ENCODE data around the gene TUBA4B.

The TUBA4B gene

DNA sequence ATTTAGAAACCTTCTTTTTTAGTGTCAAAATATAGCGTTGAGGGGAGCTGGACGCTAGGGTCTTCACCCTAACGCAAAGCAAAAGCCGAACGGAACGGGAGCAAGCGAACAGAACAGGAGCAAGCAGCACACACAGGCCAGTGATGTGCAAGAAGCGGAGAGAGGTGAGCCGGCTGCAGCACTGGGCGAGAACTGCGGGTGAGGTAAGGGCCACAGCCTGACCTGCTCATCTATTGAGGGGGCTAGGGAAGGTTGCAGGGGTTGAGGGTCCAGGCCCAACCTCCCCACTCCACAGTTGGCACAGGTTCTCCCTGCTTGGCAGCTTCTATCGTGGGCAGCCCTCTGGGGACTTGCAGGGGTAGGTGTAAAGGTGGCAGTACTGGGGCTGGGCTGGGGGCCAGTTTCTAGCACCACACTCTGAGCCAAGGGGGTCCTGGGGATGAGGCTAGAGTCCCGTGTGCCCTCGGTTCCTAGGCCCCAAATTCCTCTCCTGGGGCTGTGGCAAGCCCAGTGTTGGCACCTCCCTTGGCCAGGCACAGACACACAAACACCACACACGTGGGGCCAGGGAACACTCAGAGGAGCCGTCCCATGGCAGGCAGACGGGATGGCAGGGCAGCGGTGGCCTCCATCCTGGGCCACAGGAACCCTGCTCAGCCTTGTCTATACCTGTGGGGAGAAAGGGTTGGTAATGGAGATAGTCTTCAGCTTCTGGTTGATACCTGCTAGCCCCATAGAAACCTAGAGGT, 33.1 kb upstream of the TUBA4B start:
- no peaks in the 10 kb centered on the region for H3K27me3 ChIP-seq (ENCODE audit: control insufficient read depth, insufficient read depth, low read length)
- H3K9me3 ChIP-seq (ENCODE audit: control insufficient read depth, insufficient read depth, low read length) = no peaks in the 10 kb centered on the region
- WGBS (ENCODE audit: insufficient coverage, insufficient read length) = no CpG with 5 or more reads among the region's 18 CpGs
- peaks cover 29% of the 10 kb centered on the region for H3K36me3 ChIP-seq (ENCODE audit: control insufficient read depth, insufficient read depth, low read length)
- DNase-seq (ENCODE audit: low read depth, low spot score) = no peak
- no peak overlapping the region for H3K27ac ChIP-seq (ENCODE audit: low read length)
- H3K4me1 ChIP-seq (ENCODE audit: control insufficient read depth, insufficient read depth, low read length) = peaks cover 6% of the 10 kb centered on the region
- H3K4me3 ChIP-seq (ENCODE audit: low read length) = no peak overlapping the region

GRCh38 chr2:219220652-219221402, 32.2 kb upstream of the TUBA4B start:
- H3K9me3 ChIP-seq (ENCODE audit: control insufficient read depth, insufficient read depth, low read length) = no peaks in the 10 kb centered on the region
- no peak overlapping the region for H3K27ac ChIP-seq (ENCODE audit: low read length)
- no peak overlapping the region for H3K4me3 ChIP-seq (ENCODE audit: low read length)
- no CpG with 5 or more reads among the region's 19 CpGs for WGBS (ENCODE audit: insufficient coverage, insufficient read length)
- H3K36me3 ChIP-seq (ENCODE audit: control insufficient read depth, insufficient read depth, low read length) = peaks cover 30% of the 10 kb centered on the region
- no peaks in the 10 kb centered on the region for H3K27me3 ChIP-seq (ENCODE audit: control insufficient read depth, insufficient read depth, low read length)
- no peak for DNase-seq (ENCODE audit: low read depth, low spot score)
- peaks cover 6% of the 10 kb centered on the region for H3K4me1 ChIP-seq (ENCODE audit: control insufficient read depth, insufficient read depth, low read length)

DNA sequence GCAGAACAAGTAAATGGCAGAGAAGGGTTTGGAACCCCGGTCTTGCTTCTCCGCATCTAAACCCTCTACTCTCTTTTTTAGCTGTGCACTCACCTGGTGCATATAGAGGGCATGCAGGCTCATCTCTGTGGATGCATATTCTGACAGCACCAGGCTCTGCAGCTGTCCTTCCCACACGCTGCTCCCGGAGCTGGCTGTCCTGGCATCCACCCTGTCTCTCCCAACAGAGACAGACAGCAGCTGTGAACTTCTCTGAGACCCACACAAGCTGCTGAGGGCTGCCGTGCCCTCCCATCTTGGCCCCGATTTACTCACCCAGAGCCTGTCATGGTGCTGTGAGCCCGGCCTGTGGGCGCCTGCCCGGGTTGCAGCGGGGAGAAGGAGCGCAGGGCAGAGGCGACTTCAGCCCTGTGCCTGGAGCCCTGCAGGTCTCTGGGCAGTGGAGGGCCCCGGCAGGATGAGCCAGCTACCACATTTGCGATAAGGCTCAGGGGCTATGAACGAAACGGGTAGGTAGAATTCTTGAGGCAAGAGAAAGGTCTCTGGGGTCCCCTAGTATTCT, 31.0 kb upstream of the TUBA4B start:
- no peak overlapping the region for H3K27ac ChIP-seq (ENCODE audit: low read length)
- no peak overlapping the region for H3K4me3 ChIP-seq (ENCODE audit: low read length)
- peaks cover 30% of the 10 kb centered on the region for H3K36me3 ChIP-seq (ENCODE audit: control insufficient read depth, insufficient read depth, low read length)
- no CpG with 5 or more reads among the region's 16 CpGs for WGBS (ENCODE audit: insufficient coverage, insufficient read length)
- peaks cover 2% of the 10 kb centered on the region; the same call in 1 of the 2 replicates for H3K4me1 ChIP-seq (ENCODE audit: control insufficient read depth, insufficient read depth, low read length)
- no peaks in the 10 kb centered on the region for H3K27me3 ChIP-seq (ENCODE audit: control insufficient read depth, insufficient read depth, low read length)
- H3K9me3 ChIP-seq (ENCODE audit: control insufficient read depth, insufficient read depth, low read length) = no peaks in the 10 kb centered on the region
- no peak for DNase-seq (ENCODE audit: low read depth, low spot score)

DNA sequence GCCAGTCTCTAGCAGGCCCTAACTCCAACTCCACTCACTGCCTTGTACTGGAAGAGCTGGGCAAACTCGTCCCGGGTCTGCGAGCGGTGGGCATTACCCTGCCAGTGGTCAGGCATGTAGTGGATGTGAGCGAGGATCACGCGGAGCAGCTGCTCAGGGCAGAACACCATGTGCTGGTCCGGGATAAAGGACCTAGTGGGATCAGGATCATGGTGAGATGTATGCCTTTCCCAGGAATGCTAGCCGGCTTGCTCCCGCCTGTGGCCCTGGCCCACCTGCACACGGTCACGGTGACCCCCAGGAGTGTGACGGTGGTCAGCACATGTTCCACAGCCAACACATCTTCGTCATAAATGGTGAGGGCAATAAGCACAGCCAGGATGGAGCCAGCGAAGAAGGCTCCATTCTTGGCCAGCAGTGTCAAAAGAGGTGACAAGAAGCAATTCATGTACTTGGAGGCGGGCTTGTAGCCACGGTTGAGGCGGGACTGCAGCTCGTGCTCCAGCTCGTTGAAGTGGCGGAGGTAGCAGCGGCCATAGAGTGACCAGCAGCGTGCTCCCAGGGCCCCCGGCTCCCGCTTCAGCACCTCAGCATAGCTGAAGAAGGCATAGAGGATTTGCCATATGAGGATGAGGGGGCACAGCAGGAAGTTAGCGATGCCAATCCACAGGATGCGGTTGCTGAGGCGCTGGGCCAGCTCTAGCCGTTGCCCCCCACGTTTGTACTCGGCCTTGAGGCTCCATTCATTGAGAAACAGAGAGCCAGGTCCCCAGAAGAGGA, 29.0 kb upstream of the TUBA4B start:
- Histone ChIP-seq H3K27me3 (ENCODE audit: control insufficient read depth, insufficient read depth, low read length) (no peaks in the 10 kb centered on the region), H3K4me1 (ENCODE audit: control insufficient read depth, insufficient read depth, low read length) (0 out of 2 replicates have a peak, but pooled peaks cover 3% of the 10 kb centered on the region), H3K4me3 (ENCODE audit: low read length) (no peak overlapping the region), H3K27ac (ENCODE audit: low read length) (no peak overlapping the region), H3K36me3 (ENCODE audit: control insufficient read depth, insufficient read depth, low read length) (peaks cover 30% of the 10 kb centered on the region), H3K9me3 (ENCODE audit: control insufficient read depth, insufficient read depth, low read length) (no peaks in the 10 kb centered on the region)
- WGBS (ENCODE audit: insufficient coverage, insufficient read length) = no CpG with 5 or more reads among the region's 31 CpGs
- no peak for DNase-seq (ENCODE audit: low read depth, low spot score)

DNA sequence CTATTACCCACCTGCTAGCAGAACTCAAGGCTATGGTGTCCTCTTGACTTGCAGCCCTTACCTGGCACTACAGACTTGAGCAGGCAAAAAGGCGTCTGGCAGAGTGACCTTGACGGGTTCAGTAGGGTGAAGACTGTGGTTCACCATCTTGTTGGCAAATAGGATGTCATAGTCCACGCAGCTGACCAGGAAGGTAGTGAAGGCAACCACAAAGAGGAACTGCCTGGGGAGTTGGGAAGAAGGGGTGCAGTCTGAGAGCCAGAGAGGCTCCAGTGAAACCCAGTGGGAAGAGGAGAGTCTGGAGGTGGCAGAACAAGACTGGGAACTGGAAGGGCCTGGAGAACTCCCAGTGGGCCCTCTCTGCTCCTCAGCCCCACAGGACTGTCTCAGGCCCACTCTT, 27.7 kb upstream of the TUBA4B start:
- Histone ChIP-seq H3K36me3 (ENCODE audit: control insufficient read depth, insufficient read depth, low read length) (peaks cover 30% of the 10 kb centered on the region), H3K9me3 (ENCODE audit: control insufficient read depth, insufficient read depth, low read length) (no peaks in the 10 kb centered on the region)
- no CpG with 5 or more reads among the region's 3 CpGs for WGBS (ENCODE audit: insufficient coverage, insufficient read length)

DNA sequence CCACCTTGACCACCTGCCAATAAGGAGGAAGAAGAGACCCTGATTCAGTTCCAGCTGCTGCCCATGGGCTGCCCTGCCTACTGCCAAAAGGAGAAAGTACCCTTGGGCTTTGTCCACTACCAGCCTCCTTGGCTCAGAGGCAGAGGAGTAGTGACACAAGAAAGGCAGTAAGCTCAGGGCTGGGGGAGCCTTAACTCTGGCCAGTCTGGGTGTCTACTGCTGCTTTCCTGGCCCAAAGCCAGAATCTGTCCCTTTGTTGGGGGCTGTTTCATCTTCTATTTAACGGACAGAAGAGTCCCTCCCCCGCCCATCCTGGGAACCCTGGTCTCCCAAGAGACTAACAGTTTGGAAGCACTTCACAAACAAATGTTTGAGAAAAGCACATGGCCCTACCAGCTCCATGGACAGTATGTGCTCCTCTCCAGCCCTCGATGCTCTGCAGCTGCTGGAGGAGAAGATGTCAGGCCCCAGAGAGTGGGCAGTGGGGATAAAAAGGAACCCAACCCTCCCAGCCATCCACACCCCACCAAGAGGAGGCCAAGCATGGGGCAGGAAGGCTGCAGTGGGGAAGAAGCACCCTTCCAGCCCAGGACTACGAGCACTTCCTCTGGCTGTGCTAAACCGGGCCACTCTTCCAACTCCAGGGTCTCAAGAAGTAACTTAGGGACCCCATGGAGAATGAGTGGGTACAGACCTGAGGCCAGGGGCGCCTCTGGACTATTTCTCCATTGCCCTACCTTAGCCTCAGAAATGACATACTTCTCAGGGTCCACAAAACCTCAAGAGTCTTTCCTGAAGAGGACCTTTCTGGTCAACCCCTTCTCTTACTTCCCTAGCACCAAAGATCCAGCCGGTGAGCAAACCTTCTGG, 24.8 kb upstream of the TUBA4B start:
- H3K27ac ChIP-seq (ENCODE audit: low read length) = no peak overlapping the region
- 0 out of 2 replicates have a peak, but pooled peaks cover 3% of the 10 kb centered on the region for H3K4me1 ChIP-seq (ENCODE audit: control insufficient read depth, insufficient read depth, low read length)
- no peaks in the 10 kb centered on the region for H3K27me3 ChIP-seq (ENCODE audit: control insufficient read depth, insufficient read depth, low read length)
- WGBS (ENCODE audit: insufficient coverage, insufficient read length) = no CpG with 5 or more reads among the region's 7 CpGs
- no peak for DNase-seq (ENCODE audit: low read depth, low spot score)
- H3K9me3 ChIP-seq (ENCODE audit: control insufficient read depth, insufficient read depth, low read length) = no peaks in the 10 kb centered on the region
- peaks cover 21% of the 10 kb centered on the region for H3K36me3 ChIP-seq (ENCODE audit: control insufficient read depth, insufficient read depth, low read length)
- peak overlapping the region; percentile 89; the same call in 1 of the 2 replicates for H3K4me3 ChIP-seq (ENCODE audit: low read length)

More for the DNA sequence above, 27.7 kb upstream of the TUBA4B start:
- 0 out of 2 replicates have a peak, but pooled peaks cover 3% of the 10 kb centered on the region for H3K4me1 ChIP-seq (ENCODE audit: control insufficient read depth, insufficient read depth, low read length)
- no peak overlapping the region for H3K27ac ChIP-seq (ENCODE audit: low read length)
- DNase-seq (ENCODE audit: low read depth, low spot score) = no peak
- no peak overlapping the region for H3K4me3 ChIP-seq (ENCODE audit: low read length)
- no peaks in the 10 kb centered on the region for H3K27me3 ChIP-seq (ENCODE audit: control insufficient read depth, insufficient read depth, low read length)

- DNase-seq (ENCODE audit: low read depth, low spot score) = no peak
- no peak overlapping the region for H3K27ac ChIP-seq (ENCODE audit: low read length)
- H3K36me3 ChIP-seq (ENCODE audit: control insufficient read depth, insufficient read depth, low read length) = peaks cover 14% of the 10 kb centered on the region
- no peaks in the 10 kb centered on the region for H3K27me3 ChIP-seq (ENCODE audit: control insufficient read depth, insufficient read depth, low read length)
- no CpG with 5 or more reads among the region's 19 CpGs for WGBS (ENCODE audit: insufficient coverage, insufficient read length)
- peak overlapping the region; percentile 89 for H3K4me3 ChIP-seq (ENCODE audit: low read length)
- H3K9me3 ChIP-seq (ENCODE audit: control insufficient read depth, insufficient read depth, low read length) = no peaks in the 10 kb centered on the region
- H3K4me1 ChIP-seq (ENCODE audit: control insufficient read depth, insufficient read depth, low read length) = 0 out of 2 replicates have a peak, but pooled peaks cover 3% of the 10 kb centered on the region
Measured at GRCh38 chr2:219228911-219229304, 24.1 kb upstream of the TUBA4B start.

- Histone ChIP-seq H3K4me3 (ENCODE audit: low read length) (peak within 1 kb of the TSS; percentile 89), H3K36me3 (ENCODE audit: control insufficient read depth, insufficient read depth, low read length) (peaks cover 9% of the 10 kb centered on the region), H3K27ac (ENCODE audit: low read length) (no peak within 1 kb of the TSS), H3K4me1 (ENCODE audit: control insufficient read depth, insufficient read depth, low read length) (0 out of 2 replicates have a peak, but pooled peaks cover 3% of the 10 kb centered on the region), H3K27me3 (ENCODE audit: control insufficient read depth, insufficient read depth, low read length) (no peaks in the 10 kb centered on the region), H3K9me3 (ENCODE audit: control insufficient read depth, insufficient read depth, low read length) (no peaks in the 10 kb centered on the region)
- DNase-seq (ENCODE audit: low read depth, low spot score) = no peak
- no CpG with 5 or more reads among the region's 80 CpGs for WGBS (ENCODE audit: insufficient coverage, insufficient read length)
Measured at GRCh38 chr2:219229305-219230058, 23.6 kb upstream of the TUBA4B start, which contains the start of the genes ANKZF1 and ATG9A. Gene ANKZF1 (plus strand): TSS chr2:219229806. CDS start chr2:219230258, 452 bp downstream. Gene ATG9A (minus strand): TSS chr2:219229636. CDS start chr2:219228024, 1,612 bp downstream.

GRCh38 chr2:219230059-219230540, 22.9 kb upstream of the TUBA4B start:
- peak overlapping the region; percentile 89 for H3K4me3 ChIP-seq (ENCODE audit: low read length)
- no peaks in the 10 kb centered on the region for H3K9me3 ChIP-seq (ENCODE audit: control insufficient read depth, insufficient read depth, low read length)
- no CpG with 5 or more reads among the region's 24 CpGs for WGBS (ENCODE audit: insufficient coverage, insufficient read length)
- H3K4me1 ChIP-seq (ENCODE audit: control insufficient read depth, insufficient read depth, low read length) = 0 out of 2 replicates have a peak, but pooled peaks cover 3% of the 10 kb centered on the region
- DNase-seq (ENCODE audit: low read depth, low spot score) = no peak
- no peak overlapping the region for H3K27ac ChIP-seq (ENCODE audit: low read length)
- H3K36me3 ChIP-seq (ENCODE audit: control insufficient read depth, insufficient read depth, low read length) = peaks cover 8% of the 10 kb centered on the region; the same call in 1 of the 2 replicates
- no peaks in the 10 kb centered on the region for H3K27me3 ChIP-seq (ENCODE audit: control insufficient read depth, insufficient read depth, low read length)
